Measurements from ENCODE around the gene HSPA1L.
"Not testable (repeated sequence)": the region's sequence is repeated elsewhere in the genome, so short reads cannot be mapped to it uniquely, and the experiment has no call there.

Gene HSPA1L

DNA sequence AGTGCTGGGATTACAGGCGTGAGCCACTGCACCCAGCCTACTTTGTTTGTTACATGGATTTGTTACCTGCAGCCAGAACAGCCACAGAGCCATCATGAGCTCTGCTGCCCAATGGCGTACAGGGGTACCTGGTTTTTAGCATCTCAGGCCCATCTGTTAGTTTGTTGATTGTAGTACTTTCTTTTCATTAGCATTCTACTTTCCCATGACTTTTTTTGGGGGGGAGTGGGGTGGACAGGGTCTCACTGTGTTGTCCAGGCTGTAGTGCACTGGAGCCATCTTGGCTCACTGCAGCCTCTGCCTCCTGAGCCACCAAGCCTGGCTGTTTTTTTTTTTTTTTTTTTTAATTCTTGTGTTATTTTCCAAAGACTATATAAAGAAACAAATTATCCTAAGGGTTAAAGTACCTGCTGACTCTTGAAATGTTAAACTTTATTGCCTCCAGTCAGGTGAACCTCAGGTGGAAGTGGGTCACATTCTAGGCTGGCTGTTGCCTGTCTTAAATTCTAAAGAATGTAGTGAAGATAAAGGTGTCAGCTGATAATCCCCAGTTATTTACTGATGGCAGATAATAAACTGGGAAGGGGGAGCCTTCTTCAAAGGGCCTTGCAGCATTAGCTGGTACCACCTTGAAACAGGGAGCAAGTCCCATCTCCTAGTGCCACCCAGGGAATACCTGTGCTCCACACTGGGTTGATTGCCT is 32.3 kb upstream of the HSPA1L start:
- Mint-ChIP-seq H3K4me1 (no peaks in the 10 kb centered on the region), H3K36me3 (peaks cover 9% of the 10 kb centered on the region), H3K9me3 (peaks cover under 1% of the 10 kb centered on the region), H3K4me3 (no peak overlapping the region), H3K27ac (no peak overlapping the region), H3K27me3 (no peaks in the 10 kb centered on the region)
- CTCF ChIA-PET, result no interaction called here
- no peak for DNase-seq

DNA sequence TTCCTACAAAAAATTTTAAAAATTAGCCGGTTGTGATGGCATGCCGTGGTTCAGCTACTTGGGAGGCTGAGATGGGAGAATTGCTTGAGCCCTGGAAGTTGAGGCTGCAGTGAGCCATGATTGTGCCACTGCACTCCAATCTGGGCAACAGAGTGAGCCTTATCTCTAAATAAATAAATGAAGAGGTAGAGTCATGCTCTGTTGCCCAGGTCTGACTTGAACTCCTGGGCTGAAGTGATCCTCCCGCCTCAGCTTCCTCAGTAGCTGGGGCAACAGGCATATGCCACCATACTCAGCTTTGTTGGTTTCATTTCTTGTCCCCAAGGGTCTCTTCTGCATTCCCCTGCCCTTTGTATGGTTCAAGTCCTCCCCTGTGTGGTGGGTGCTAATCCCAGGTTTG is 29.4 kb upstream of the HSPA1L start:
- peaks cover 11% of the 10 kb centered on the region for H3K4me1 Mint-ChIP-seq
- no peaks in the 10 kb centered on the region for H3K27me3 Mint-ChIP-seq
- no peaks in the 10 kb centered on the region for H3K9me3 Mint-ChIP-seq
- H3K4me3 Mint-ChIP-seq, result no peak overlapping the region
- H3K27ac Mint-ChIP-seq, result no peak overlapping the region
- peaks cover 23% of the 10 kb centered on the region for H3K36me3 Mint-ChIP-seq
- CTCF ChIA-PET, result no interaction called here
- no peak for DNase-seq

DNA sequence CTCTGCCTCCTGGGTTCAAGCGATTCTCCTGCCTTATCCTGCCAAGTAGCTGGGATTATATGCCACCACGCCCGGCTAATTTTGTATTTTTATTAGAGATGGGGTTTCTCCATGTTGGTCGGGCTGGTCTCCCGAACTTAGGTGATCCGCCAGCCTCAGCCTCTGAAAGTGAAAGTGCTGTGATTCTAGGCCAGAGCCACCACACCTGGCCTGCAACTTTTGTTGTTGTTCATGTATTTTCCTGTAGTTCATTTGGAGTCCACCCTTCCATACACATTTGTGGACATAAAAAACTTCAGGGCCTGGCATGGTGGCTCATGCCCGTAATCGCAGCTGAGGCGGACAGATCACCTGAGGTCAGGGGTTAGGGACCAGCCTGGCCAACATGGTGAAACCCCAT is 27.0 kb upstream of the HSPA1L start:
- peaks cover 39% of the 10 kb centered on the region for H3K36me3 Mint-ChIP-seq

DNA sequence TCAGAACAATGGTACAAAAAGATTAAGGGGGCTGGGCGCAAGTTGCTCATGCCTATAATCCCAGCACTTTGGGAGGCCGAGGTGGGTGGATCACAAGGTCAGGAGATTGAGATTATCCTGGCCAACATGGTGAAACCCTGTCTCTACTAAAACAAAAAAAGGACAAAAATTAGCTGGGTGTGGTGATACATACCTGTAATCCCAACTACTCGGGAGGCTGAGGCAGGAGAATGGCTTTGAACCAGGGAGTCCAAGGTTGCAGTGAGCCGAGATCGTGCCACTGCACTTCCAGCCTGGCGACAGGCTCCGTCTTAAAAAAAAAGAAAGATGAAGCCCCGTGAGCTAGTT is 24.7 kb upstream of the HSPA1L start:
- H3K4me3 Mint-ChIP-seq, H3K27ac Mint-ChIP-seq, H3K9me3 Mint-ChIP-seq, H3K27me3 Mint-ChIP-seq, DNase-seq: not testable (repeated sequence)
- H3K4me1 Mint-ChIP-seq, result peaks cover 49% of the 10 kb centered on the region
- H3K36me3 Mint-ChIP-seq, result peaks cover 52% of the 10 kb centered on the region
- CTCF ChIA-PET, result interaction anchor here (1.7 kb wide), 1 partner anchor 23 kb away, joined by 5 read pairs; no protein-coding TSS in a partner anchor

More for the DNA sequence above, 27.0 kb upstream of the HSPA1L start:
- Mint-ChIP-seq H3K4me1 (peaks cover 33% of the 10 kb centered on the region), H3K27me3 (no peaks in the 10 kb centered on the region), H3K9me3 (no peaks in the 10 kb centered on the region), H3K27ac (peak overlapping the region; percentile 79), H3K4me3 (no peak overlapping the region)
- DNase-seq, result no peak
- CTCF ChIA-PET, result no interaction called here

DNA sequence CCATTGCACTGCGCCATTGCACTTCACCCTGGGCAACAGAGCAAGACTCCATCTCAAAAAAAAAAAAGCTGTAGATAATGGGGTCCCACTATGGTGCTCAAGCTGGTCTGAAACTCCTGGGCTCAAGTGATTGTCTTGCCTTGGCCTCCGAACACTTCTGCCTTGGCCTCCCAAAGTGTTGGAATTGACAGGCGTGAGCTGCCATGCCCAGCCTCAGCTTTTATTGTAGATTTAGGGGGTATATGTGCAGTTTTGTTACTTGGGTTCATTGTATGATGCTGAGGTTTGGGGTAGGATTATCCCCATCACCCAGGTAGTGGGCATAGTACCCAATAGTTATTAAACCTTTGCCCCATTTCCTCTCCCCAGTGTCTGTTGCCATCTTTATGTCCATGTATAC is 23.9 kb upstream of the HSPA1L start:
- peaks cover 55% of the 10 kb centered on the region for H3K4me1 Mint-ChIP-seq
- no peak overlapping the region for H3K4me3 Mint-ChIP-seq
- CTCF ChIA-PET, result interaction anchor here (0.9 to 1.7 kb wide), 2 partner anchors 24 to 59 kb away, joined by 3 to 5 read pairs; no protein-coding TSS in a partner anchor
- H3K27me3 Mint-ChIP-seq, result no peaks in the 10 kb centered on the region
- no peaks in the 10 kb centered on the region for H3K9me3 Mint-ChIP-seq
- H3K27ac Mint-ChIP-seq, result peak overlapping the region; percentile 69
- DNase-seq, result no peak
- peaks cover 51% of the 10 kb centered on the region for H3K36me3 Mint-ChIP-seq

DNA sequence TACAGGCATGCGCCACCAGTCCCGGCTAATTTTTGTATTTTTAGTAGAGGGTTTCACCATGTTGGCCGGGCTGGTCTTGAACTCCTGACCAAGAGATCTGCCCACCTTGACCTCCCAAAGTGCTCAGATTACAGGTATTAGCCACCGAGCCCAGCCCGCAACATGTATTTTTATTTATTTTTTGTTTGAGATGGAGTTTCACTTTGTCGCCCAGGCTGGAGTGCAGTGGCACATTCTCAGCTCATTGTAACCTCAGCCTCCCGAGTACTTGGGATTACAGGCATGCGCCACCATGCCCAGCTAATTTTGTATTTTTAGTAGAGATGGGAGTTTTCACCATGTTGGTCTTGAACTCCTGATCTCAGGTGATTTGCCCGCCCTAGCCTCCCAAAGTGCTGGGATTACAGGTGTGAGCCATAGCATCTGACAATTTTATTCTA is 23.1 kb upstream of the HSPA1L start:
- not testable (repeated sequence) for H3K27me3 Mint-ChIP-seq, DNase-seq, H3K9me3 Mint-ChIP-seq, H3K27ac Mint-ChIP-seq
- Mint-ChIP-seq H3K36me3 (peaks cover 50% of the 10 kb centered on the region), H3K4me3 (peak overlapping the region; percentile 98), H3K4me1 (peaks cover 58% of the 10 kb centered on the region)
- CTCF ChIA-PET, result interaction anchor here (0.6 to 1.7 kb wide), 3 partner anchors 22 to 60 kb away, joined by 3 to 5 read pairs (median 5); no protein-coding TSS in a partner anchor

DNA sequence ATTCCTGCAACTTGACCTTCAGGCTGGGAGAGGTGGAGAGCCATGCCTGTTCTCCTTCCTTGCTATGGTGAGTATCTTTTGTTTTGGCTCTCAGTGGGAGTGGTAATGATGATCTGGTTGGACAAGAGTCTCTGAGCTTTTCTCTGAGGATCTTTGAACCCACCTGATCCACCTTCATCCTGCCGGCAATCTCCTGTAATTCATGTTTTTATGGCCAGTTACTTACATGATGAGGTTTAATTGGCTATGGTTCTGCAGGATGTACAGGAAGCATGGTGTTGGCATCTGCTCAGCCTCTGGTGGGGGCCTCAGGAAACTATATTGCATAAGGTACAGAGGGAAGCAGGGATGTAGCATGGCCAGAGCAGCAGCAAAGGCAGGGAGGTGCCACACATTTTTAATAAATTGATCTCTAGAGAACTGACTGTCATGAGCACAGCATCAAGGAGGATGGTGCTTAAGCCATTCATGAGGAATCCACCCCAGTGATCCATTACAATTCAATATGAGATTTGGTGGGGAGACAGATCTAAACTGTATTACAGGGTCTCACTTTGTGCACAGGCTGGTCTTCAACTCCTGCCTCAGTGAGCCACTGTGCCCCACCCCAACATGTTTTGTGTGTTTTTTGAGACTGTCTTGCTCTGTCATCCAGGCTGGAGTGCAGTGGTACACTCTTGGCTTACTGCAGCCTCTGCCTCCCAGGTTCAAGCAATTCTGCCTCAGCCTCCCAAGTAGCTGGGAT is 22.5 kb upstream of the HSPA1L start:
- Mint-ChIP-seq H3K27me3 (no peaks in the 10 kb centered on the region), H3K36me3 (peaks cover 50% of the 10 kb centered on the region), H3K4me1 (peaks cover 58% of the 10 kb centered on the region), H3K27ac (peak overlapping the region; percentile 94), H3K9me3 (no peaks in the 10 kb centered on the region), H3K4me3 (peak overlapping the region; percentile 98)
- no peak for DNase-seq
- CTCF ChIA-PET, result interaction anchor here (1.0 to 1.5 kb wide), 2 partner anchors 25 to 157 kb away, joined by 3 read pairs; partner anchors contain the start of genes LY6G5C and NEU1

DNA sequence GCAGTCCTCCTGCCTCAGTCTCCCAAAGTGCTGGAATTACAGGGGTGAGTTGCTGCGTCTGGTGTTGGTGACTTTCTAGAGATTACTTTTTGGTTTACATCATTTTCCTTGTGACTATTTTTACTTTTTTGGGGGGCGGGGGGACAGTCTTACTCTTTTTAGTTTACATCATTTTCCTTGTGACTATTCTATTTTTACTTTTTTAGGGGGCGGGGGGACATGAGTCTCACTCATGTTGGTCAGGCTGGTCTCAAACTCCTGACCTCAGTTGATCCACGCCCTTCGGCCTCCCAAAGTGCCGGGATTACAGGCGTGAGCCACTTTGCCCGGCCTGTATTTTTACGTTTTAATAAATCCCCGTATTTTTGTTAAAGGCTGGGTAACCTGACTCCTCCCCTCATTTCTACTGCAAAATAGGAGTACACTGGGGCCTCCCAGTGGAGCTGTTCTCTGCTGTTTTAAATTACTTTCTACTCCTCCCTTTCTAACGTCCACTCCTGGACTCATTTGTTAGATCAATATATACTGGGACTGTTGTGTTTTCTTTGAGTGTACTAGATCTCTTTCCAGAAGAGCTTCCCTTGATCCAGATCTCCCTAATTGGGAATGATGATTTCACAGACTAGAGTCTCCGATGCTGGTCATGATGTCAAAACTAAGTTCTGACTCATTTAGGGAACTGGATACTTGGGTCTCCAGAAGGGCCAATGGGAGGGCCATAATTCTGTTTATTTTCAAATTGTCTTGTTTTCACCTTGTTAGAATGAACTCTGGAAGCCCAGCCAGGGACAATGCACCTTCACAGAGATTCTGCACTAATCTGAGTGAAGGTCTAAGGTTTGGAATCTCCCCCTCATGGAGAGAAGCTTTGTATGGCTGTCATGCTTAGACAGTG is 21.6 kb upstream of the HSPA1L start:
- peaks cover 50% of the 10 kb centered on the region for H3K36me3 Mint-ChIP-seq
- peak overlapping the region; percentile 98 for H3K4me3 Mint-ChIP-seq
- H3K9me3 Mint-ChIP-seq, result no peaks in the 10 kb centered on the region
- peak overlapping the region; percentile 94 for H3K27ac Mint-ChIP-seq
- DNase-seq, result peak; percentile 41
- CTCF ChIA-PET, result interaction anchor here (1.0 to 1.6 kb wide), 4 partner anchors 9 to 156 kb away, joined by 3 to 4 read pairs (median 3); partner anchors contain the start of genes HSPA1B, LY6G5C and NEU1
- H3K4me1 Mint-ChIP-seq, result peaks cover 56% of the 10 kb centered on the region
- no peaks in the 10 kb centered on the region for H3K27me3 Mint-ChIP-seq

DNA sequence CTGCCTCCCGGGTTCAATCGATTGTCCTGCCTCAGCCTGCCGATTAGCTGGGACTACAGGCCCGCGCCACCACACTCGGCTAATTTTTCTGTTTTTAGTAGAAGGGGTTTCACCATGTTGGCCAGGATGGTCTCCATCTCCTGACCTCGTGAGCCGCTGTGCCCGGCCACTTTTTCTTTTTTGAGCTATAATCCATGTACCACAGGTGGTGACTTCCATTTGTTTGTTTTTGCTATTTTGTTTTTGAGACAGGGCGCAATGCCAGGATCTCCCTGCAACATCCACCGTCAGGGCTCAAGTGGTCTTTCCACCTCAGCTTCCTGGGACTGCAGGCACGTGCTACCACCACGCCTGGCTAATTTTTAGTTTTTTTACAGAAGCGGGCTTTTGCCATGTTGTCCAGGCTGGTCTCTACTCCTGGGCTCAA is 21.0 kb upstream of the HSPA1L start:
- Mint-ChIP-seq H3K27ac (peak overlapping the region; percentile 94), H3K4me3 (peak overlapping the region; percentile 98), H3K9me3 (no peaks in the 10 kb centered on the region), H3K27me3 (no peaks in the 10 kb centered on the region), H3K36me3 (peaks cover 50% of the 10 kb centered on the region), H3K4me1 (peaks cover 62% of the 10 kb centered on the region)
- DNase-seq, result no peak
- CTCF ChIA-PET, result interaction anchor here (1.2 to 1.6 kb wide), 2 partner anchors 9 to 27 kb away, joined by 3 to 4 read pairs; partner anchors contain the start of genes HSPA1B and NEU1

DNA sequence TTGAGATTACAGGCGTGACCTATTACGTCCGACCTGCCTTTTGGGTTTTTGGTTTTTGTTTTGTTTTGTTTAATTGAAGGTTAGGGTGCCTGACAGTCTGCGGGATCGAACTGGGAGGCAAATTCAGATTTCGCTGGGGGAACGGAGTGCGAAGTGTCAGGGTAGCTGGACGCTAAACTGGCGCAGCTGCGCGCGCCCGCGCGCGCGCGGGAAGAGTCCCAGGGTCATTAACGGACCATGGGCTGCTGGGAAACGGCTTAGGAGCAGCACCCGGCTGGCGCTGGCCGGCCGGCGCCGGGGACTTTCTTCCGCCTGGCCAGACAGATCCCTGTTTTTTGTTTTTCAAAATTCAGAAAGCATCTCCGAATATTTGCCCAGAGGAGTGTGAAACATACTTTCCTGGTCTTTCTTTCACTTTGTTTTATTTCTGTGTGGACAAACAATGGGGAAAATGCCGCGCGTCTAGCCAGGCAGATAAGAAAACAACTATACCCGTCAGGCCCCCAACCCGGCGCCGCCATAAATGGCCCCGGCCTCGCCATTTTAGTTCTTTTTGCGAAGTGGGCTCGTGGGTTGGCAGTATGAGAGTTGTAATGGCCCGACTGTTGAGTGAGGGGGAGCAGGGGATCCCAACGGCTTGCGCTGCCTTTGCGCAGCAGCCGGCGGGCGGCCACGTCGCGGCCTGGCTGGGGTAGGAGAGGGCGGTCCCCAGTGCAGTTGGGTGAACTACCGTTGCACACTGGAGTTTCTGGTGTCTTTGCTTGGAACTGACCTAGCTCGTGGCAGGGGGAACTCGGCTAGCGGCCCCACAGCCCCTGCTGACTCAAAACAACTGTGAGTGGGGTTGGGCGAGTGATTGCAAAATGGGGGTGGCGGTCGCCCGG is 19.5 kb upstream of the HSPA1L start:
- H3K9me3 Mint-ChIP-seq, result no peaks in the 10 kb centered on the region
- CTCF ChIA-PET, result interaction anchor here (0.6 to 1.6 kb wide), 3 partner anchors 28 to 1132 kb away, joined by 3 to 4 read pairs (median 3); partner anchors contain the start of gene NEU1
- H3K36me3 Mint-ChIP-seq, result peaks cover 44% of the 10 kb centered on the region
- DNase-seq, result peak; percentile 85
- H3K27ac Mint-ChIP-seq, result peak overlapping the region; percentile 94
- H3K4me1 Mint-ChIP-seq, result peaks cover 64% of the 10 kb centered on the region
- no peaks in the 10 kb centered on the region for H3K27me3 Mint-ChIP-seq
- peak overlapping the region; percentile 98 for H3K4me3 Mint-ChIP-seq

DNA sequence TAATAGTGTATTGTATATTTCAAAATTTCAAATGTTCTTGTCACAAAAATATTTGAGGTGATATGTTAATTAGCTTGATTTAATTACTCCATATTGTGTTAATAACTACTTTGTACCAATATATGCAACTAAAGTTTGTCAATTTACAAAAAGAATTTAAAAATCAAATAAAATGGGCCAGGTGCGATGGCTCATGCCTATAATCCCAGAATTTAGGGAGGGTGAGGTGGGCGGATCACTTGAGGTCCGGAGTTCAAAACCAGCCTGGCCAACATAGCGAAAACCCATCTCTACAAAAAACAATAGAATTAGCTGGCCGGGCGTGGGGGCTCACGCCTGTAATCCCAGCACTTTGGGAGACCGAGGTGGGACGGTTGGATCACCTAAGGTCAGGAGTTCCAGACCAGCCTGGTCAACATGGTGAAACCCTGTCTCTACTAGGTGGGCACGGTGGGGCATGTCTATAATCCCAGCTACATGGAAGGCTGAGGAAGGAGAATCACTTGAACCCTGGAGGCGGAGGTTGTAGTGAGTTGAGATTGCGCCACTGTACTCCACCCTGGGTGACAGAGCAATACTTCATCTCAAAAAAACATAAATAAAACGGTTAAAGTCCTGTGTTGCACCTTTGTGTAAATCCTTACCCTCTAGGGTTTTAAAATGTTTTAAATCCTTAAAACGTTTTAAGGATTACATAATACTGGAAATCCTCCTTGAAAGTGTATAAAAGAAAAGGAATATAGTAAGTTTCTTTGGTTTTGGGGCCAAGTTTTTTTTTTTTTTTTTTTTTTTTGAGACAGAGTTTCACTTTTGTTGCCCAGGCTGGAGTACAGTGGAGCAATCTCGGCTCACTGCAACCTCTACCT is 16.5 kb upstream of the HSPA1L start:
- no peak for DNase-seq
- Mint-ChIP-seq H3K27me3 (no peaks in the 10 kb centered on the region), H3K36me3 (peaks cover 24% of the 10 kb centered on the region), H3K27ac (peak overlapping the region; percentile 93), H3K4me1 (peaks cover 44% of the 10 kb centered on the region), H3K9me3 (no peaks in the 10 kb centered on the region), H3K4me3 (peak overlapping the region; percentile 98)
- CTCF ChIA-PET, result interaction anchor here (0.7 to 2.4 kb wide), 9 partner anchors 26 to 234 kb away, joined by 3 to 13 read pairs (median 4); partner anchors contain the start of genes DDAH2 and NEU1

DNA sequence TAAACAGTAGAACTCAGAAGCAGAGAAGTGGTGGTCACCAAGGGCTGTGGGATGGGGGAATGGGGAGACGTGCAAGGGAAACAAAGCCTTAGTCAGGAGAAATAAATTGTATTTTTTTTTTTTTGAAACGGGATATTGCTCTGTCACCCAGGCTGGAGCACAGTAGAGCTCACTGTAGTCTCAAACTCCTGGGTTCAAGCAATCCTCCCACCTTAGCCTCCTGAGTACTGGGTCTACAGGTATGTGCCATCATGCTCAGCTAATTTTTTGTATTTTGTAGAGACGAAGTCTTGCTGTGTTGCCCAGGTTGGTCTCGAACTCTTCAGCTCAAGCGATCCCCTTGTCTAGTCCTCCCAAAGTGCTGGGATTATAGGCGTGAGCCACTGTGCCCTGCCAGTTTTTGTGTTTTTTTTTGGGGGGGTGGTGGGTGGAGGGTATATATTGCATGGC is 15.8 kb upstream of the HSPA1L start:
- CTCF ChIA-PET, result interaction anchor here (0.6 to 2.4 kb wide), 12 partner anchors 25 to 233 kb away, joined by 3 to 13 read pairs (median 4); partner anchors contain the start of genes DDAH2, LY6G5C and NEU1
- Mint-ChIP-seq H3K4me3 (peak overlapping the region; percentile 98), H3K27me3 (no peaks in the 10 kb centered on the region), H3K27ac (peak overlapping the region; percentile 93), H3K36me3 (peaks cover 17% of the 10 kb centered on the region), H3K9me3 (no peaks in the 10 kb centered on the region), H3K4me1 (peaks cover 42% of the 10 kb centered on the region)
- no peak for DNase-seq
